ENCODE data around the gene MACF1. TPM values are rescaled to one million over a fixed set of nuclear protein-coding genes. Genes with fewer than 3 reads are reported as not detected.

The MACF1 gene
- total RNA-seq, 1 donor from 2014 or later: 431 TPM

- Mint-ChIP-seq H3K27me3 (ENCODE audit: unreplicated experiment) (no peaks in the 10 kb centered on the region), H3K36me3 (ENCODE audit: unreplicated experiment) (peaks cover 40% of the 10 kb centered on the region), H3K4me1 (ENCODE audit: unreplicated experiment) (peaks cover 30% of the 10 kb centered on the region), H3K27ac (ENCODE audit: unreplicated experiment) (no peak overlapping the region), H3K4me3 (ENCODE audit: unreplicated experiment) (no peak overlapping the region), H3K9me3 (ENCODE audit: unreplicated experiment) (no peaks in the 10 kb centered on the region)
- TF ChIP-seq CTCF (IDR thresholded peaks at IDR 0.05): no peak
- DNase-seq (ENCODE audit: extremely low spot score, unreplicated experiment): no peak
Measured at GRCh38 chr1:39420493-39420892, 216.0 kb downstream of the MACF1 start.

- Mint-ChIP-seq H3K4me3 (ENCODE audit: unreplicated experiment) (no peak overlapping the region), H3K9me3 (ENCODE audit: unreplicated experiment) (no peaks in the 10 kb centered on the region), H3K4me1 (ENCODE audit: unreplicated experiment) (peaks cover 20% of the 10 kb centered on the region), H3K36me3 (ENCODE audit: unreplicated experiment) (peaks cover 48% of the 10 kb centered on the region), H3K27me3 (ENCODE audit: unreplicated experiment) (no peaks in the 10 kb centered on the region), H3K27ac (ENCODE audit: unreplicated experiment) (no peak overlapping the region)
- TF ChIP-seq CTCF (IDR thresholded peaks at IDR 0.05): no peak
- no peak for DNase-seq (ENCODE audit: extremely low spot score, unreplicated experiment)
Measured at GRCh38 chr1:39422614-39423013, 218.1 kb downstream of the MACF1 start.

GRCh38 chr1:39425151-39425550 lies 220.7 kb downstream of the MACF1 start:
- Mint-ChIP-seq H3K27me3 (ENCODE audit: unreplicated experiment) (no peaks in the 10 kb centered on the region), H3K4me3 (ENCODE audit: unreplicated experiment) (no peak overlapping the region), H3K9me3 (ENCODE audit: unreplicated experiment) (no peaks in the 10 kb centered on the region), H3K36me3 (ENCODE audit: unreplicated experiment) (peaks cover 63% of the 10 kb centered on the region), H3K27ac (ENCODE audit: unreplicated experiment) (no peak overlapping the region), H3K4me1 (ENCODE audit: unreplicated experiment) (peaks cover 10% of the 10 kb centered on the region)
- TF ChIP-seq CTCF (IDR thresholded peaks at IDR 0.05): no peak
- DNase-seq (ENCODE audit: extremely low spot score, unreplicated experiment): no peak

GRCh38 chr1:39425634-39426033 lies 221.1 kb downstream of the MACF1 start:
- Mint-ChIP-seq H3K27me3 (ENCODE audit: unreplicated experiment) (no peaks in the 10 kb centered on the region), H3K36me3 (ENCODE audit: unreplicated experiment) (peaks cover 66% of the 10 kb centered on the region), H3K9me3 (ENCODE audit: unreplicated experiment) (no peaks in the 10 kb centered on the region), H3K27ac (ENCODE audit: unreplicated experiment) (no peak overlapping the region), H3K4me3 (ENCODE audit: unreplicated experiment) (no peak overlapping the region), H3K4me1 (ENCODE audit: unreplicated experiment) (peaks cover 10% of the 10 kb centered on the region)
- TF ChIP-seq CTCF (IDR thresholded peaks at IDR 0.05): no peak
- no peak for DNase-seq (ENCODE audit: extremely low spot score, unreplicated experiment)

- Mint-ChIP-seq H3K4me3 (ENCODE audit: unreplicated experiment) (no peak overlapping the region), H3K9me3 (ENCODE audit: unreplicated experiment) (no peaks in the 10 kb centered on the region), H3K27me3 (ENCODE audit: unreplicated experiment) (no peaks in the 10 kb centered on the region), H3K4me1 (ENCODE audit: unreplicated experiment) (peaks cover 14% of the 10 kb centered on the region), H3K27ac (ENCODE audit: unreplicated experiment) (no peak overlapping the region), H3K36me3 (ENCODE audit: unreplicated experiment) (peaks cover 72% of the 10 kb centered on the region)
- TF ChIP-seq CTCF (IDR thresholded peaks at IDR 0.05): no peak
- no peak for DNase-seq (ENCODE audit: extremely low spot score, unreplicated experiment)
Measured at GRCh38 chr1:39426346-39426745, 221.9 kb downstream of the MACF1 start.

Measured in osteocyte (in vitro differentiated cells).